ENCODE results near the gene NECAB2. TPM values are rescaled to one million over a fixed set of nuclear protein-coding genes. Genes with fewer than 3 reads are reported as not detected.

The NECAB2 gene
- total and polyA plus RNA-seq, 7 experiments from 2014 or later: not detected

GRCh38 chr16:83973077-83973476 lies 5.0 kb downstream of the NECAB2 start:
- Mint-ChIP-seq H3K4me3 (no peak overlapping the region), H3K9me3 (peaks cover 0 to 4% (median 2%) of the 10 kb centered on the region in 11 donors), H3K27me3 (peaks cover 6 to 34% (median 19%) of the 10 kb centered on the region in 5 donors), H3K27ac (no peak overlapping the region), H3K4me1 (peaks cover 0 to 3% (median 0%) of the 10 kb centered on the region in 7 donors), H3K36me3 (no peaks in the 10 kb centered on the region)
- CTCF ChIA-PET: no interaction called here
- H3K27ac ChIP-seq (ENCODE audit: low read depth, low read length): no peak overlapping the region
- no peaks in the 10 kb centered on the region for H3K36me3 ChIP-seq (ENCODE audit: control insufficient read depth in 2 of 3, insufficient read depth in 3 of 3, low read length in 3 of 3)
- no peak for DNase-seq
- no peak for ATAC-seq
- POLR2A ChIA-PET: no interaction called here
- no peaks in the 10 kb centered on the region for H3K4me1 ChIP-seq (ENCODE audit: control insufficient read depth in 2 of 2, insufficient read depth in 2 of 2, low read length in 2 of 2)
- intact Hi-C loops (cut with micrococcal nuclease): no loop called here
- no peak overlapping the region for H3K4me3 ChIP-seq (ENCODE audit: low read length)
- no peaks in the 10 kb centered on the region for H3K27me3 ChIP-seq (ENCODE audit: control insufficient read depth in 2 of 2, insufficient read depth in 2 of 2, low read length in 2 of 2)
- peaks cover 0 to 8% (median 0%) of the 10 kb centered on the region in 3 experiments for H3K9me3 ChIP-seq (ENCODE audit: control insufficient read depth in 2 of 3, low read length in 3 of 3)

- DNase-seq (no peak), ATAC-seq (no peak)
- Mint-ChIP-seq H3K4me1 (peaks cover 0 to 3% (median 0%) of the 10 kb centered on the region in 7 donors), H3K9me3 (peaks cover 0 to 11% (median 5%) of the 10 kb centered on the region in 11 donors), H3K27ac (no peak overlapping the region), H3K36me3 (no peaks in the 10 kb centered on the region), H3K27me3 (peaks cover 6 to 34% (median 19%) of the 10 kb centered on the region in 5 donors), H3K4me3 (no peak overlapping the region)
- no peaks in the 10 kb centered on the region for H3K4me1 ChIP-seq (ENCODE audit: control insufficient read depth in 2 of 2, insufficient read depth in 2 of 2, low read length in 2 of 2)
- no peak overlapping the region for H3K27ac ChIP-seq (ENCODE audit: low read depth, low read length)
- ChIA-PET POLR2A (no interaction called here), CTCF (no interaction called here)
- no peaks in the 10 kb centered on the region for H3K36me3 ChIP-seq (ENCODE audit: control insufficient read depth in 2 of 3, insufficient read depth in 3 of 3, low read length in 3 of 3)
- intact Hi-C loops (cut with micrococcal nuclease): no loop called here
- H3K9me3 ChIP-seq (ENCODE audit: control insufficient read depth in 2 of 3, low read length in 3 of 3): peaks cover 0 to 13% (median 0%) of the 10 kb centered on the region in 3 experiments
- H3K4me3 ChIP-seq (ENCODE audit: low read length): no peak overlapping the region
- no peaks in the 10 kb centered on the region for H3K27me3 ChIP-seq (ENCODE audit: control insufficient read depth in 2 of 2, insufficient read depth in 2 of 2, low read length in 2 of 2)
Observed at GRCh38 chr16:83973581-83974385, 5.7 kb downstream of the NECAB2 start.

GRCh38 chr16:83974475-83974874 lies 6.4 kb downstream of the NECAB2 start:
- H3K9me3 ChIP-seq (ENCODE audit: control insufficient read depth in 2 of 3, low read length in 3 of 3): peaks cover 0 to 13% (median 0%) of the 10 kb centered on the region in 3 experiments
- CTCF ChIA-PET: no interaction called here
- intact Hi-C loops (cut with micrococcal nuclease): no loop called here

GRCh38 chr16:83975590-83976260 lies 7.7 kb downstream of the NECAB2 start:
- H3K4me1 ChIP-seq (ENCODE audit: control insufficient read depth in 2 of 2, insufficient read depth in 2 of 2, low read length in 2 of 2): no peaks in the 10 kb centered on the region
- ChIA-PET POLR2A (no interaction called here), CTCF (no interaction called here)
- intact Hi-C loops (cut with micrococcal nuclease): no loop called here
- no peak overlapping the region for H3K4me3 Mint-ChIP-seq
- no peaks in the 10 kb centered on the region for H3K4me1 Mint-ChIP-seq
- no peaks in the 10 kb centered on the region for H3K36me3 ChIP-seq (ENCODE audit: control insufficient read depth in 2 of 3, insufficient read depth in 3 of 3, low read length in 3 of 3)
- DNase-seq: no peak
- H3K27ac Mint-ChIP-seq: no peak overlapping the region
- H3K27me3 Mint-ChIP-seq: peaks cover 0 to 21% (median 9%) of the 10 kb centered on the region in 5 donors
- no peak overlapping the region for H3K4me3 ChIP-seq (ENCODE audit: low read length)
- H3K9me3 Mint-ChIP-seq: peaks cover 0 to 15% (median 9%) of the 10 kb centered on the region in 11 donors
- H3K36me3 Mint-ChIP-seq: no peaks in the 10 kb centered on the region
- ATAC-seq: no peak
- peaks cover 0 to 13% (median 0%) of the 10 kb centered on the region in 3 experiments for H3K9me3 ChIP-seq (ENCODE audit: control insufficient read depth in 2 of 3, low read length in 3 of 3)
- no peak overlapping the region for H3K27ac ChIP-seq (ENCODE audit: low read depth, low read length)
- H3K27me3 ChIP-seq (ENCODE audit: control insufficient read depth in 2 of 2, insufficient read depth in 2 of 2, low read length in 2 of 2): no peaks in the 10 kb centered on the region

More at GRCh38 chr16:83974475-83974874, 6.4 kb downstream of the NECAB2 start:
- no peak overlapping the region for H3K27ac Mint-ChIP-seq
- H3K4me3 Mint-ChIP-seq: no peak overlapping the region
- H3K9me3 Mint-ChIP-seq: peaks cover 0 to 15% (median 7%) of the 10 kb centered on the region in 11 donors
- no peaks in the 10 kb centered on the region for H3K4me1 Mint-ChIP-seq
- DNase-seq: no peak
- ATAC-seq: no peak
- POLR2A ChIA-PET: no interaction called here
- H3K36me3 ChIP-seq (ENCODE audit: control insufficient read depth in 2 of 3, insufficient read depth in 3 of 3, low read length in 3 of 3): no peaks in the 10 kb centered on the region
- no peak overlapping the region for H3K4me3 ChIP-seq (ENCODE audit: low read length)
- no peak overlapping the region for H3K27ac ChIP-seq (ENCODE audit: low read depth, low read length)
- no peaks in the 10 kb centered on the region for H3K36me3 Mint-ChIP-seq
- H3K4me1 ChIP-seq (ENCODE audit: control insufficient read depth in 2 of 2, insufficient read depth in 2 of 2, low read length in 2 of 2): no peaks in the 10 kb centered on the region
- H3K27me3 Mint-ChIP-seq: peaks cover 6 to 34% (median 14%) of the 10 kb centered on the region in 5 donors
- H3K27me3 ChIP-seq (ENCODE audit: control insufficient read depth in 2 of 2, insufficient read depth in 2 of 2, low read length in 2 of 2): no peaks in the 10 kb centered on the region

GRCh38 chr16:83977056-83977815 lies 9.2 kb downstream of the NECAB2 start:
- no peak for DNase-seq
- CTCF ChIA-PET: no interaction called here

GRCh38 chr16:83978401-83978904 lies 10.4 kb downstream of the NECAB2 start:
- no peaks in the 10 kb centered on the region for H3K4me1 Mint-ChIP-seq
- Histone ChIP-seq H3K4me3 (ENCODE audit: low read length) (no peak overlapping the region), H3K27ac (ENCODE audit: low read depth, low read length) (no peak overlapping the region), H3K9me3 (ENCODE audit: control insufficient read depth in 2 of 3, low read length in 3 of 3) (peaks cover 0 to 13% (median 0%) of the 10 kb centered on the region in 3 experiments), H3K36me3 (ENCODE audit: control insufficient read depth in 2 of 3, insufficient read depth in 3 of 3, low read length in 3 of 3) (no peaks in the 10 kb centered on the region), H3K27me3 (ENCODE audit: control insufficient read depth in 2 of 2, insufficient read depth in 2 of 2, low read length in 2 of 2) (no peaks in the 10 kb centered on the region), H3K4me1 (ENCODE audit: control insufficient read depth in 2 of 2, insufficient read depth in 2 of 2, low read length in 2 of 2) (no peaks in the 10 kb centered on the region)
- no peak overlapping the region for H3K27ac Mint-ChIP-seq
- no peak overlapping the region for H3K4me3 Mint-ChIP-seq
- ATAC-seq (no peak), DNase-seq (no peak)
- intact Hi-C loops (cut with micrococcal nuclease): no loop called here
- ChIA-PET POLR2A (no interaction called here), CTCF (no interaction called here)
- peaks cover 0 to 12% (median 5%) of the 10 kb centered on the region in 5 donors for H3K27me3 Mint-ChIP-seq
- no peaks in the 10 kb centered on the region for H3K36me3 Mint-ChIP-seq
- peaks cover 0 to 15% (median 9%) of the 10 kb centered on the region in 11 donors for H3K9me3 Mint-ChIP-seq

More at GRCh38 chr16:83977056-83977815, 9.2 kb downstream of the NECAB2 start:
- peaks cover 0 to 16% (median 5%) of the 10 kb centered on the region in 5 donors for H3K27me3 Mint-ChIP-seq
- no peak overlapping the region for H3K4me3 Mint-ChIP-seq
- peaks cover 0 to 13% (median 0%) of the 10 kb centered on the region in 3 experiments for H3K9me3 ChIP-seq (ENCODE audit: control insufficient read depth in 2 of 3, low read length in 3 of 3)
- H3K9me3 Mint-ChIP-seq: peaks cover 0 to 15% (median 9%) of the 10 kb centered on the region in 11 donors
- no peaks in the 10 kb centered on the region for H3K36me3 ChIP-seq (ENCODE audit: control insufficient read depth in 2 of 3, insufficient read depth in 3 of 3, low read length in 3 of 3)
- no peaks in the 10 kb centered on the region for H3K27me3 ChIP-seq (ENCODE audit: control insufficient read depth in 2 of 2, insufficient read depth in 2 of 2, low read length in 2 of 2)
- H3K36me3 Mint-ChIP-seq: no peaks in the 10 kb centered on the region
- no peak overlapping the region for H3K4me3 ChIP-seq (ENCODE audit: low read length)
- no peak for ATAC-seq
- POLR2A ChIA-PET: no interaction called here
- H3K4me1 ChIP-seq (ENCODE audit: control insufficient read depth in 2 of 2, insufficient read depth in 2 of 2, low read length in 2 of 2): no peaks in the 10 kb centered on the region
- no peak overlapping the region for H3K27ac ChIP-seq (ENCODE audit: low read depth, low read length)
- intact Hi-C loops (cut with micrococcal nuclease): no loop called here
- no peak overlapping the region for H3K27ac Mint-ChIP-seq
- no peaks in the 10 kb centered on the region for H3K4me1 Mint-ChIP-seq

All from naive thymus-derived CD4-positive, alpha-beta T cell (primary cell).